ENCODE measurements around the gene PLA2G2D. TPM values are rescaled to one million over a fixed set of nuclear protein-coding genes. Genes with fewer than 3 reads are reported as not detected.

PLA2G2D gene
- total RNA-seq, 1 experiment from 2014 or later = not detected

GRCh38 chr1:20114021-20114648 is 5.2 kb downstream of the PLA2G2D start:
- Mint-ChIP-seq H3K27ac (no peak overlapping the region), H3K9me3 (0 out of 5 replicates have a peak, but pooled peaks cover 0 to 4% of the 10 kb centered on the region in 2 experiments), H3K27me3 (ENCODE audit: low read depth) (peaks cover 4% of the 10 kb centered on the region; the same call in 1 of the 2 replicates), H3K4me3 (no peak overlapping the region), H3K36me3 (ENCODE audit: insufficient read depth in 1 of 3, low read depth in 3 of 3) (no peaks in the 10 kb centered on the region), H3K4me1 (peaks cover 6 to 16% of the 10 kb centered on the region in 2 experiments)
- H4K8ac ChIP-seq (replicated peaks; ENCODE audit: insufficient read length, low read depth, low read length) = no peak overlapping the region
- H3K4ac ChIP-seq (ENCODE audit: low read depth, low read length) = no peak overlapping the region
- DNase-seq = no peak
- no peak overlapping the region for H2BK15ac ChIP-seq (ENCODE audit: low read depth, low read length)
- no peak overlapping the region for H3K4me2 ChIP-seq (ENCODE audit: insufficient read depth, insufficient read length, low read length)
- no peak overlapping the region for H3K56ac ChIP-seq (ENCODE audit: insufficient read length, low read depth, low read length)
- no peaks in the 10 kb centered on the region for H3K79me2 ChIP-seq (ENCODE audit: insufficient read depth, low read length)
- H3T11ph ChIP-seq (ENCODE audit: low read length) = no peak overlapping the region
- H2AFZ ChIP-seq (ENCODE audit: low read length) = no peak overlapping the region
- no peaks in the 10 kb centered on the region for H3K79me1 ChIP-seq (ENCODE audit: insufficient read depth, low read depth, low read length, poor library complexity, severe bottlenecking)
- H4K20me1 ChIP-seq (ENCODE audit: control insufficient read depth, insufficient read depth, insufficient read length) = no peaks in the 10 kb centered on the region
- no peak overlapping the region for H2AK5ac ChIP-seq (ENCODE audit: insufficient read length, low read length)
- no peak overlapping the region for H3K23ac ChIP-seq (ENCODE audit: insufficient read length, low read depth, low read length)
- peaks cover 4% of the 10 kb centered on the region for H3K23me2 ChIP-seq (ENCODE audit: insufficient read length, low read depth, low read length, poor library complexity, severe bottlenecking)
- H3K9me3 ChIP-seq (ENCODE audit: control insufficient read depth, low read depth, low read length) = no peaks in the 10 kb centered on the region
- H3K14ac ChIP-seq (ENCODE audit: insufficient read depth, low read length) = no peak overlapping the region
- H2BK5ac ChIP-seq (ENCODE audit: insufficient read length, low read length) = no peak overlapping the region
- H4K5ac ChIP-seq (ENCODE audit: insufficient read length, low read depth, low read length) = no peak overlapping the region
- no peak overlapping the region for H2BK120ac ChIP-seq (ENCODE audit: low read depth, low read length, poor library complexity, severe bottlenecking)
- no peaks in the 10 kb centered on the region for H3K27me3 ChIP-seq (ENCODE audit: insufficient read depth, low read length)
- H3K9ac ChIP-seq (ENCODE audit: extremely low read depth, insufficient read length, low read length) = no peak overlapping the region
- H4K91ac ChIP-seq (ENCODE audit: insufficient read length, low read depth, low read length) = no peak overlapping the region
- no CpG with 5 or more reads among the region's 15 CpGs for WGBS (ENCODE audit: extremely low coverage, insufficient read length, low lambda C conversion rate)
- H3K18ac ChIP-seq (ENCODE audit: insufficient read length, low read depth, low read length) = no peak overlapping the region
- H3K4me1 ChIP-seq (ENCODE audit: insufficient read depth, low read length) = no peaks in the 10 kb centered on the region
- H2BK20ac ChIP-seq (ENCODE audit: low read depth, low read length, poor library complexity, severe bottlenecking) = no peak overlapping the region
- H3K27ac ChIP-seq (ENCODE audit: insufficient read length, low read depth, low read length) = no peak overlapping the region
- no peak for TF ChIP-seq CTCF (conservative IDR thresholded peaks at IDR 0.05)
- H2BK12ac ChIP-seq (ENCODE audit: insufficient read length, low read depth, low read length) = no peak overlapping the region

Measured in H9 (cell line).